GM12801 (cell line): ENCODE measurements around the gene MAP6.

Experiments
- TF ChIP-seq, protein P1 (sequence below): IDR thresholded peaks from one replicate; pipeline ENCODE4 v1.5.1; 2011; ENCODE audit warnings: control low read depth; ENCODE audit not compliant: insufficient read length; ENCODE audit errors: extremely low read depth

The MAP6 gene

DNA sequence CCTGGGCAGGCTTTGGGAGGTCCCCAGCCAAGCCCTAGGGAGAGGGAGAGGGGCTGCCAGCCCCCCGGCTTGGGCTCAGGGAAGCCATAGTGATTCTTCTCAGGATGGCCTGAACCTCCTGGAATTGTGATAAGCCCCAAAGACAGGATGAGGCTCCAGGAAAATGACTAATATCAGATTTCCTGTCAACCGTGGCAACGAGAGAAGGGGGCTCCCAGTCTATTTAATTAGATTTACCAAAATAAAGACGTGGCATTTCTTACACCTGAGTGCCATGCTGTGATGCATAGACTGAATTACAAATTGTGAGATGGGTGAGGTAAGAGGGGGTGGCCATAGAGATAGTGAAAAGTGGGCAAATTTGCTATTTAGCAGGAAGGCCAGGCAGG, 86.3 kb downstream of the MAP6 start:
- TF ChIP-seq, protein P1, sequence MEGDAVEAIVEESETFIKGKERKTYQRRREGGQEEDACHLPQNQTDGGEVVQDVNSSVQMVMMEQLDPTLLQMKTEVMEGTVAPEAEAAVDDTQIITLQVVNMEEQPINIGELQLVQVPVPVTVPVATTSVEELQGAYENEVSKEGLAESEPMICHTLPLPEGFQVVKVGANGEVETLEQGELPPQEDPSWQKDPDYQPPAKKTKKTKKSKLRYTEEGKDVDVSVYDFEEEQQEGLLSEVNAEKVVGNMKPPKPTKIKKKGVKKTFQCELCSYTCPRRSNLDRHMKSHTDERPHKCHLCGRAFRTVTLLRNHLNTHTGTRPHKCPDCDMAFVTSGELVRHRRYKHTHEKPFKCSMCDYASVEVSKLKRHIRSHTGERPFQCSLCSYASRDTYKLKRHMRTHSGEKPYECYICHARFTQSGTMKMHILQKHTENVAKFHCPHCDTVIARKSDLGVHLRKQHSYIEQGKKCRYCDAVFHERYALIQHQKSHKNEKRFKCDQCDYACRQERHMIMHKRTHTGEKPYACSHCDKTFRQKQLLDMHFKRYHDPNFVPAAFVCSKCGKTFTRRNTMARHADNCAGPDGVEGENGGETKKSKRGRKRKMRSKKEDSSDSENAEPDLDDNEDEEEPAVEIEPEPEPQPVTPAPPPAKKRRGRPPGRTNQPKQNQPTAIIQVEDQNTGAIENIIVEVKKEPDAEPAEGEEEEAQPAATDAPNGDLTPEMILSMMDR = no peak

DNA sequence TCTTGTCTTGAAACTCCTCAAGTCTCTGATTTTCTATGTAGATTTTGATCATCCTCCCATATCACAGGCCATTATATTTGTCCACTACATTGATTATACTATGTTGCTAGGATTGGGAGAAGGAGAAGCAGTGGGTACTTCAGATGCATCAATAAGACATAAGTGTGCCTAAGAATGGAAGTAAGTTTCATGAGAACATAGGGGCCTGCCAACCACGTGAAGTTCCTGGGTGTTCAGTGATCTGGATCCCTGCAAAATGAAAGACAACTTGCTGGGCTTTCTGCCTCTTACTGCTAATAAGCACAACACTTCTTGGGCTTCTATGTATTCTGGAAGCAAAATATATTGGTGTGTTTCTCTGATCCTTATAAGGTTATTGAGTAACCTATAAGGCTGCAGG, 89.0 kb downstream of the MAP6 start:
- TF ChIP-seq, protein P1 = no peak

DNA sequence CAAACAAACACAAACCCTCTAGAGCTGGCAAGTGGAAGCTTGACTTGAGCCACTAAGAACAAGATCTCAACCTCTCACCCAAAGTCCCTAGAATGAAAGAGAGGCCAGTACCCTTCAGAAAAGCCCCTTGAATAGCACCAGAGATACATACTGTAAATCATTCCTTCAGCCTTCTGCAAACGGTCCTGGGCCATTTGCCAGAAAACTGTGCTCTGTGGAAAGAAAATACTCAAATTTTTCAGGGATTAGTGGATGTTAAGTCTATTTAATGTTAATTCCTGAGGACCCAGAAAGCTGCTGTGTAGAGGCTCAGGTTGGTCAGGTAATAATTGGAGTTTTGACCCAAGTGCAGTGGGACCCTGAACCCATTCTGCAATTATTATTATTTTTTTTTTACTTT, 89.9 kb downstream of the MAP6 start:
- TF ChIP-seq, protein P1 = no peak

DNA sequence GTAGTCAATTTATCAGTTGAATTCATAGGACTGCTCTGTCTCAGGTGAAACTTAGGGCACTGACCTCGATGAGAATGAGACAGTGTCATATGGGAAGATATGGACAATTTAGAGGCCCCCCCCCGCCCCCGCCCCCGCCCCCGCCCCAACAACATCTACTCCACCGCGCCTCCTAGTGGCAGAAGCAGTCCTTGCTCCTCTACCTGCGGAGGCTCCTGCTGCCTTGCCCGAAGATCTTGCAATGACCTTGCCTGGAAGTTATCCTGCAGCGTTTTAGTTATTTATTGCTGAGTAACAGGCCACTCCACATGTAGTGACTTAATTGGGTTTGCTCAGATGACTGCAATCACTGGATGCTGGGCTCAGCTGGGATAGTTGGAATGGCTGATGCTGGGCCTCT, 91.6 kb downstream of the MAP6 start:
- TF ChIP-seq, protein P1 = no peak

DNA sequence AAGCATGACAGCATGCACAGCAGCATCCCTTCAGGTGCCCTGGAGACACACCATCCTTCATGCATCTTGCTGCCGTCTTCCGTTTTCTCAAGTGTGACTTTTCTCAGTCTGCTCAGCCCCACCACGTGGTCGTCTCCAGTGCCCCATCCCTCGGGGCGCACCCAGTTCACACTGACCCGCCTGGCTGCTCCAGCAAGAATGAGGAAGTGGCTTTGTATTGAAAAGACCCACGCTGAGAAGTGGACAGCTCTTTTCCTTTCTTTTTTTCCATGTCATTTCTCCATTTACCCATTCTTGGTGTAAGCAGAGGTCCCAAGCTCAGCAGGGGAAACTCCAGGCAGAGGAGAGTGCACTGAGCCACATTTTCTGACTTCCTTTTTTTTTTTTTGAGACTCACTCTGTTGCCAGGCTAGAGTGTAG, 92.3 kb downstream of the MAP6 start:
- TF ChIP-seq, protein P1 = no peak

DNA sequence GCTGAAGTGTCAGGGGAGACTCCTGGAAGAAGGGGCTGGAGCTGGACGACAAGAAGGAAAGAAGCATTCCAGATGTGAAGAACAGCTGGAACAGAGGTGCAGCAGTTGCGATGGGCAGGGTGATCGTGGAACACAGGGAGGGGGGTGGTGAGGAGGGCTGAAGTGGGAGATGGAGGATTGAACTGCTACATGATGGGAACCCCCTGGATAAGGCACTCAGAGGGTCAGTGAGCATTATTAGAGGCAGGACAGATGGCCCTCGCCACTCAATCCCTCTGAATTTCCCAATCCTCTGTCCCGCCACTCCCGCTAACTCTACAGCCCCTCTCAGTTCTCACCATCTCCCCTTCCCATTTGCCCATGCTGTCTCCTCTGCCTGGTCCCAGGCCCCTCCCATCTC, 92.8 kb downstream of the MAP6 start:
- TF ChIP-seq, protein P1 = no peak

DNA sequence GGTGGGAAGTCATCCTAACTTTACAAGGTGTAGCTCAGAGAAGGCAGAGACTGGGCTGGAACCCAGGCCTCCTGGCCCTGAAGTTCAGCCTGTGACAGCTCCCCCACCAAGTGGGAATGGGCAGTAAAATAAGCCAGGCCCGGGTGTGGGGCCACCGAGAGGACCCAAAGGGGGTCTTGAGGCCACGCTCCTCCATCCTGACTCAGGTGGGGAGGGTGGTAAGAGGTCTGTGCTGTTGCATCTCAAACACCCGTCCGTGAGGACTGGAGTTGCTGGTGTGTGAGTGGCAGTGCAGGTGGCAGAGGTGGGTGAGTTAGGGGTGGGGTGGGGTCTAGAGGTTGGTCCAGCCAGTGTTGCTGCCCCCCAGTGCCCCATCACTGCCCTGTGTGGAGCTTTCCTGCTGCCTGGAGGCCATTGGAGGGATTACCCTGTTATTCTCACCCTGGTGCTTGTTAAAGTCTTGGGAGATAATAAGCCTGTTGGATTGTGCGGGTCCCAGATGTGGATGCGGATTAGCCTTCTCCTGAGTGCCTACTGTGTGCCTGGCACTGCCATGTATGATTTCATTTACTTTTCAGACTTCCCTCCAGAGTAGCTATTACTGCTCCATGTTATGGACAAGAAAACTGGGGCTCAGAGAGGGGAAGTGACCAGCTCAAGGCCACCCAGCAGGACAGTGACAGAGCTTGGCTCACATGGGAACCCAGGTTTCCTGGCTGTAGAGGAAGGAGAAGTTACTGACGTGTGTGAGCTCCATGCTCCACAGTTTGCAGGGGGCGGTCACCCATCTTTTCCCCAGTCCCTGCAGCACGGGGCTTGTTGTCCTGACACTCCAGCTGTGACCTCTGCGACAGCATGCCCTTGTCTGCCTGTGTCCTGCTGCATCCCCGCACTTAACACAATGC, 93.9 kb downstream of the MAP6 start:
- TF ChIP-seq, protein P1 = no peak
